Measurements from ENCODE around the gene AP1M1.
A peak's percentile ranks its signal among the peaks of the same experiment; 100 is the strongest.

Gene AP1M1

DNA sequence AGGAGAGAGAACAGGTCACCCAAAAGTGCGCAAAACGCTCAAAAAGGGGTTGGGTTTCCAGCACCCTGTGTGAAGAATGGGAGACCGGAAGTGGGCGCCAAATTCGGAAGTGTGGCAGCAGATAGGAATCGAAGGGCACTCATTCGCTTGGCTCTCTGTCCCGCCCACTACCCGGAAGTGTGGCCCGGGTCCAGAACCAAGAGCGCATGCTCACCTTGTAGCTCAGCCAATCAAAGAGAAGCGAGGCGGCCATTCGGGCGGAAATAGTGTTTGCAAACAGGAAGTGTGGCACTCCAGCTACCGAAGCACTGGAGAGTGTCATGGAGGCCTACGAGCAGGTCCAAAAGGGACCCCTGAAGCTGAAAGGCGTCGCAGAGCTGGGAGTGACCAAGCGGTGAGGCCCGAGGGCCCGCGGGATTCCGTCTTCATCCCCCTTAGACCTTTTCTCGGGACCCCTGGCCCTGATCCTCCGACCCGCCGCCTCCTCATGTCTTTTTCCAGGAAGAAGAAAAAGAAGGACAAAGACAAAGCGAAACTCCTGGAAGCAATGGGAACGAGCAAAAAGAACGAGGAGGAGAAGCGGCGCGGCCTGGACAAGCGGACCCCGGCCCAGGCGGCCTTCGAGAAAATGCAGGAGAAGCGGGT is 12.5 kb upstream of the AP1M1 start, which contains the start of gene FAM32A:
FAM32A (plus strand) TSS at position 288 of the 645 bp plus-strand sequence; CDS start at position 321, 33 bp downstream.
- TF ChIP-seq, protein P1, sequence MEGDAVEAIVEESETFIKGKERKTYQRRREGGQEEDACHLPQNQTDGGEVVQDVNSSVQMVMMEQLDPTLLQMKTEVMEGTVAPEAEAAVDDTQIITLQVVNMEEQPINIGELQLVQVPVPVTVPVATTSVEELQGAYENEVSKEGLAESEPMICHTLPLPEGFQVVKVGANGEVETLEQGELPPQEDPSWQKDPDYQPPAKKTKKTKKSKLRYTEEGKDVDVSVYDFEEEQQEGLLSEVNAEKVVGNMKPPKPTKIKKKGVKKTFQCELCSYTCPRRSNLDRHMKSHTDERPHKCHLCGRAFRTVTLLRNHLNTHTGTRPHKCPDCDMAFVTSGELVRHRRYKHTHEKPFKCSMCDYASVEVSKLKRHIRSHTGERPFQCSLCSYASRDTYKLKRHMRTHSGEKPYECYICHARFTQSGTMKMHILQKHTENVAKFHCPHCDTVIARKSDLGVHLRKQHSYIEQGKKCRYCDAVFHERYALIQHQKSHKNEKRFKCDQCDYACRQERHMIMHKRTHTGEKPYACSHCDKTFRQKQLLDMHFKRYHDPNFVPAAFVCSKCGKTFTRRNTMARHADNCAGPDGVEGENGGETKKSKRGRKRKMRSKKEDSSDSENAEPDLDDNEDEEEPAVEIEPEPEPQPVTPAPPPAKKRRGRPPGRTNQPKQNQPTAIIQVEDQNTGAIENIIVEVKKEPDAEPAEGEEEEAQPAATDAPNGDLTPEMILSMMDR (IDR thresholded peaks at IDR 0.05; ENCODE audit: low read depth, low read length, missing control alignments), result no peak
- peak within 1 kb of the TSS; percentile 76 for H3K4me3 ChIP-seq (ENCODE audit: low read depth, low read length)
- DNase-seq (ENCODE audit: low read depth), result peak; percentile 98

- H3K4me3 ChIP-seq (ENCODE audit: low read depth, low read length), result peak overlapping the region; percentile 76
- TF ChIP-seq, protein P1 (IDR thresholded peaks at IDR 0.05; ENCODE audit: low read depth, low read length, missing control alignments), result peak; percentile 43
- no peak for DNase-seq (ENCODE audit: low read depth)
Measured at GRCh38 chr19:16185768-16186123, 12.0 kb upstream of the AP1M1 start.

GRCh38 chr19:16188521-16188920 is 9.2 kb upstream of the AP1M1 start:
- DNase-seq (ENCODE audit: low read depth), result no peak
- TF ChIP-seq, protein P1 (IDR thresholded peaks at IDR 0.05; ENCODE audit: low read depth, low read length, missing control alignments), result no peak
- no peak overlapping the region for H3K4me3 ChIP-seq (ENCODE audit: low read depth, low read length)

DNA sequence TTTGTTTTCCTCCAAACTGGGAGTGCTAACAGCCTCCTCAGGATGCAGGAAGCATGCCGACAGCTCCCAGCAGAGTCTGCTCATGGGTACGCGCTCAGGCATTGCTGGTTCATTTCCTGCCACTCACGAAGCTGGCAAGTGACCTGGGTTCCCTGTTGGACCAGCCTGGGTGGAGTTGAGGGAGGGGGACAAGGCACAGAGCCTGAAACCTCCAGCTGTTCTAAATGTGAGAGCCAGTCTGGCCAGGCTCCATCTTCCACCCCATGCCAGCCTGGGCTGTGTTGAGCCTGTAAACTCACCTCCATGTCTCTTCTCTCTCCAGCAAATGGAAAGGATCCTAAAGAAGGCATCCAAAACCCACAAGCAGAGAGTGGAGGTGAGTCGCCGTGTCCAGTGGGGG is 7.5 kb upstream of the AP1M1 start:
- DNase-seq (ENCODE audit: low read depth), result no peak
- TF ChIP-seq, protein P1 (IDR thresholded peaks at IDR 0.05; ENCODE audit: low read depth, low read length, missing control alignments), result no peak
- no peak overlapping the region for H3K4me3 ChIP-seq (ENCODE audit: low read depth, low read length)

GRCh38 chr19:16190736-16191135 is 7.0 kb upstream of the AP1M1 start:
- no peak for DNase-seq (ENCODE audit: low read depth)
- no peak overlapping the region for H3K4me3 ChIP-seq (ENCODE audit: low read depth, low read length)
- TF ChIP-seq, protein P1 (IDR thresholded peaks at IDR 0.05; ENCODE audit: low read depth, low read length, missing control alignments), result no peak

- DNase-seq (ENCODE audit: low read depth), result no peak
- no peak overlapping the region for H3K4me3 ChIP-seq (ENCODE audit: low read depth, low read length)
- TF ChIP-seq, protein P1 (IDR thresholded peaks at IDR 0.05; ENCODE audit: low read depth, low read length, missing control alignments), result no peak
Measured at GRCh38 chr19:16191216-16191908, 6.3 kb upstream of the AP1M1 start.
